Measurements from ENCODE around the gene COL19A1.

Gene COL19A1

GRCh38 chr6:70160276-70160675, 293.9 kb downstream of the COL19A1 start:
- H3K36me3 ChIP-seq (replicated peaks; ENCODE audit: insufficient read depth, low read length), result no peaks in the 10 kb centered on the region
- H3K9me2 ChIP-seq (replicated peaks; ENCODE audit: insufficient read depth, low read length), result no peaks in the 10 kb centered on the region
- no peak for DNase-seq
- no peaks in the 10 kb centered on the region for H4K20me1 ChIP-seq (ENCODE audit: insufficient read depth, low read length)
- no peaks in the 10 kb centered on the region for H3K79me2 ChIP-seq (ENCODE audit: low read length)
- TF ChIP-seq, protein P1, sequence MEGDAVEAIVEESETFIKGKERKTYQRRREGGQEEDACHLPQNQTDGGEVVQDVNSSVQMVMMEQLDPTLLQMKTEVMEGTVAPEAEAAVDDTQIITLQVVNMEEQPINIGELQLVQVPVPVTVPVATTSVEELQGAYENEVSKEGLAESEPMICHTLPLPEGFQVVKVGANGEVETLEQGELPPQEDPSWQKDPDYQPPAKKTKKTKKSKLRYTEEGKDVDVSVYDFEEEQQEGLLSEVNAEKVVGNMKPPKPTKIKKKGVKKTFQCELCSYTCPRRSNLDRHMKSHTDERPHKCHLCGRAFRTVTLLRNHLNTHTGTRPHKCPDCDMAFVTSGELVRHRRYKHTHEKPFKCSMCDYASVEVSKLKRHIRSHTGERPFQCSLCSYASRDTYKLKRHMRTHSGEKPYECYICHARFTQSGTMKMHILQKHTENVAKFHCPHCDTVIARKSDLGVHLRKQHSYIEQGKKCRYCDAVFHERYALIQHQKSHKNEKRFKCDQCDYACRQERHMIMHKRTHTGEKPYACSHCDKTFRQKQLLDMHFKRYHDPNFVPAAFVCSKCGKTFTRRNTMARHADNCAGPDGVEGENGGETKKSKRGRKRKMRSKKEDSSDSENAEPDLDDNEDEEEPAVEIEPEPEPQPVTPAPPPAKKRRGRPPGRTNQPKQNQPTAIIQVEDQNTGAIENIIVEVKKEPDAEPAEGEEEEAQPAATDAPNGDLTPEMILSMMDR (IDR thresholded peaks at IDR 0.05; ENCODE audit: low read length), result no peak
- TF ChIP-seq EZH2phosphoT487 (IDR thresholded peaks at IDR 0.05; ENCODE audit: low read length), result no peak
- no peak for TF ChIP-seq EZH2 (optimal IDR thresholded peaks at IDR 0.05; ENCODE audit: low read depth, low read length)
- H3K4me1 ChIP-seq (ENCODE audit: low read length), result no peaks in the 10 kb centered on the region
- no peak overlapping the region for H3K27ac ChIP-seq (ENCODE audit: low read length)
- H3K9me3 ChIP-seq (replicated peaks; ENCODE audit: insufficient read depth, low read length), result no peaks in the 10 kb centered on the region
- no peak overlapping the region for H3K9ac ChIP-seq (ENCODE audit: low read length)
- H3K27me3 ChIP-seq (replicated peaks; ENCODE audit: insufficient read depth, low read length), result no peaks in the 10 kb centered on the region
- H2AFZ ChIP-seq (ENCODE audit: low read length), result no peak overlapping the region
- no peak overlapping the region for H3K4me3 ChIP-seq (ENCODE audit: low read length)
- no peak overlapping the region for H3K4me2 ChIP-seq (ENCODE audit: low read depth, low read length)
- no peaks in the 10 kb centered on the region for H3F3A ChIP-seq (ENCODE audit: insufficient read depth, low read length)

DNA sequence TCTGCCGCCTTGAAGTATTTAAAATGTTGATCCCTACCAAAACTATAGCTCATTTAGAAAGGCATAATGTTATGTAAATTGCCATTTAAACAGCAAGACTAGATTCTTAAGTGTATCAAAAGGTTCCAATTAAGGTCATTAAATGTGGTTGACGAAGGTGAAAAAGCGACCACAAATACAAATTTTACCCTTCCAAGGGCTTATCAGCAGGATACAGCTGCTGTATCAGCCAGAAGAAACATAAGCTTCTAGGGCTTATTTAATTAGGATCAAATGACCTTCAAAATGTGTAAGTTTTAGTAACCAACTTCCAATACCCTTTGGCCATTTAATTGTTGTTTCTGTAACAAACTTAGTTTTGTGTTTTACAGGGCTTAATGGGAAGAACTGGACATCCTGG, 296.6 kb downstream of the COL19A1 start:
- Histone ChIP-seq H3K9me2 (replicated peaks; ENCODE audit: insufficient read depth, low read length) (no peaks in the 10 kb centered on the region), H3K36me3 (replicated peaks; ENCODE audit: insufficient read depth, low read length) (no peaks in the 10 kb centered on the region), H3K27ac (ENCODE audit: low read length) (no peak overlapping the region), H3K4me2 (ENCODE audit: low read depth, low read length) (no peak overlapping the region), H3K27me3 (replicated peaks; ENCODE audit: insufficient read depth, low read length) (no peaks in the 10 kb centered on the region), H3K4me1 (ENCODE audit: low read length) (no peaks in the 10 kb centered on the region), H3K9me3 (replicated peaks; ENCODE audit: insufficient read depth, low read length) (no peaks in the 10 kb centered on the region), H4K20me1 (ENCODE audit: insufficient read depth, low read length) (no peaks in the 10 kb centered on the region), H3K4me3 (ENCODE audit: low read length) (no peak overlapping the region), H3K79me2 (ENCODE audit: low read length) (no peaks in the 10 kb centered on the region), H3F3A (ENCODE audit: insufficient read depth, low read length) (no peaks in the 10 kb centered on the region), H2AFZ (ENCODE audit: low read length) (no peak overlapping the region), H3K9ac (ENCODE audit: low read length) (no peak overlapping the region)
- TF ChIP-seq, protein P1 (IDR thresholded peaks at IDR 0.05; ENCODE audit: low read length), result no peak
- TF ChIP-seq EZH2phosphoT487 (IDR thresholded peaks at IDR 0.05; ENCODE audit: low read length) (no peak), EZH2 (optimal IDR thresholded peaks at IDR 0.05; ENCODE audit: low read depth, low read length) (no peak)
- no peak for DNase-seq

DNA sequence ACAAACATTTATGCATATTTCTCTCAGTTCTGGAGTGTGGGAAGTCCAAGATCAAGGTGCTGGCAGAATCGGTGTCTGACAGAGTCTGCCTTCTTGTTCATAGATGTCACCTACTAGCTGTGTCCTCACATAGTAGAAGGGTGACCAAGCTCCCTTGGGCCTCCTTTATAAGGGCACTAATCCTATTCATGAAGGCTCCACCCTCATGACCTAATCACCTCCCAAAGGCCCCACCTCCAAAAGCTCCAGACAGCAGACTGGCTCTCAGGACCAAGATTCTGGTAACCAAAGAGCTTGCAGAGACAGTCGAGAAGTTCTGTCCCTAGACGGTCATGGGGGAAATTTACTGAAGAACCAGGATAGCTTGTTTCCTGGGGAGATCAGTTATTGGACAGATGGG, 297.4 kb downstream of the COL19A1 start:
- Histone ChIP-seq H3K4me2 (ENCODE audit: low read depth, low read length) (no peak overlapping the region), H2AFZ (ENCODE audit: low read length) (no peak overlapping the region), H3K27ac (ENCODE audit: low read length) (no peak overlapping the region), H3K79me2 (ENCODE audit: low read length) (no peaks in the 10 kb centered on the region), H3K9me3 (replicated peaks; ENCODE audit: insufficient read depth, low read length) (no peaks in the 10 kb centered on the region), H3K4me3 (ENCODE audit: low read length) (no peak overlapping the region), H3F3A (ENCODE audit: insufficient read depth, low read length) (no peaks in the 10 kb centered on the region), H3K27me3 (replicated peaks; ENCODE audit: insufficient read depth, low read length) (no peaks in the 10 kb centered on the region), H3K36me3 (replicated peaks; ENCODE audit: insufficient read depth, low read length) (no peaks in the 10 kb centered on the region), H4K20me1 (ENCODE audit: insufficient read depth, low read length) (no peaks in the 10 kb centered on the region), H3K9me2 (replicated peaks; ENCODE audit: insufficient read depth, low read length) (no peaks in the 10 kb centered on the region), H3K9ac (ENCODE audit: low read length) (no peak overlapping the region), H3K4me1 (ENCODE audit: low read length) (no peaks in the 10 kb centered on the region)
- TF ChIP-seq, protein P1 (IDR thresholded peaks at IDR 0.05; ENCODE audit: low read length), result no peak
- no peak for TF ChIP-seq EZH2 (optimal IDR thresholded peaks at IDR 0.05; ENCODE audit: low read depth, low read length)
- no peak for DNase-seq

Data from MM.1S (cell line).